HepG2 (cell line): ENCODE results near the gene C2orf49. TPM values are rescaled to one million over a fixed set of nuclear protein-coding genes. Genes with fewer than 3 reads are reported as not detected.

Source experiments
- ATAC-seq: fragments of 200-7000 bp; cut with Tn5 transposase; 3 replicates; pipeline ENCODE4 v1.9.1; 2020; ENCODE audit warnings: mild to moderate bottlenecking, moderate library complexity
- BruUV-seq: library from RNA; stranded (reverse); fragments of 400-500 nt; replicated peaks from 2 replicates; lab custom pipeline; 2021; lab: Mats Ljungman, UMichigan
- CTCF ChIA-PET: fragments of 300-600 bp; formaldehyde crosslinking; extraction: SDS; loops from one replicate; lab custom pipeline; 2021; ENCODE audit warnings: low total read pairs, inconsistent platforms, low intra/inter-chr PET ratio; lab: Yijun Ruan, JAX
- POLR2A ChIA-PET: fragments of 350-600 bp; sonication (Branson Sonifier 250); formaldehyde crosslinking; loops from one replicate; lab custom pipeline; 2020; ENCODE audit warnings: antibody characterized with exemption, inconsistent platforms; lab: Yijun Ruan, JAX
- DNase-seq: peaks from one replicate; pipeline ENCODE4 v3.0.0-alpha.2; 2015; ENCODE audit warnings: low spot score
- FAIRE-seq: peaks from 3 replicates; lab custom pipeline; 2011; peaks lifted over from hg19 to GRCh38; lab: Jason Lieb, UNC
- H2AFZ ChIP-seq: one replicate; pipeline ENCODE4 v1.6.1; 2011; ENCODE audit warnings: low read length, inconsistent platforms
- H3K27ac ChIP-seq: fragments of 300-600 bp; 3 replicates; pipeline ENCODE4 v1.8.0; 2011; ENCODE audit warnings: mixed run types, mild to moderate bottlenecking, mixed read lengths, low read length, inconsistent platforms; ENCODE audit not compliant: insufficient read depth; ENCODE audit errors: extremely low read length
- H3K27me3 ChIP-seq, 2 experiments: fragments of 200-600 bp in 1 of 2; 2 replicates in 1 of 2; 3 replicates in 1 of 2; pipeline versions ENCODE4 v1.6.0 to v1.8.0; 2011; ENCODE audit warnings: low read length in 2 of 2, mild to moderate bottlenecking in 2 of 2, moderate library complexity in 2 of 2, inconsistent platforms in 1 of 2; ENCODE audit not compliant: insufficient read depth in 2 of 2, control insufficient read depth in 1 of 2
- H3K36me3 ChIP-seq, 2 experiments: fragments of 200-600 bp in 1 of 2; replicated peaks in 1 of 2; 2 replicates in 1 of 2; 3 replicates in 1 of 2; pipeline versions ENCODE4 v1.5.1 to v1.8.0; 2011; ENCODE audit warnings: low read length in 2 of 2, inconsistent platforms in 1 of 2; ENCODE audit not compliant: insufficient read depth in 2 of 2, control insufficient read depth in 1 of 2
- H3K4me1 ChIP-seq: 2 replicates; pipeline ENCODE4 v1.5.1; 2012; ENCODE audit warnings: low read length, inconsistent platforms; ENCODE audit not compliant: insufficient read depth
- H3K4me2 ChIP-seq: 2 replicates; pipeline ENCODE4 v1.6.0; 2011; ENCODE audit warnings: low read depth, low read length, inconsistent platforms
- H3K4me3 ChIP-seq, 3 experiments: fragments of 200-600 bp in 1 of 3; sonication (generic), shearing (Covaris generic) in 1 of 3; replicated peaks in 1 of 3; 2 replicates each; pipeline ENCODE4 v1.5.1; 2011 to 2016; ENCODE audit warnings: low read length in 3 of 3, inconsistent platforms in 2 of 3, low read depth in 2 of 3, mild to moderate bottlenecking in 2 of 3, control low read depth in 1 of 3, mixed read lengths in 1 of 3; ENCODE audit not compliant: insufficient read depth in 1 of 3
- H3K79me2 ChIP-seq: one replicate; pipeline ENCODE4 v1.6.1; 2011; ENCODE audit warnings: low read length, inconsistent platforms; ENCODE audit not compliant: insufficient read depth
- H3K9ac ChIP-seq: 2 replicates; pipeline ENCODE4 v1.6.0; 2011; ENCODE audit warnings: mild to moderate bottlenecking, low read depth, low read length, inconsistent platforms; ENCODE audit not compliant: insufficient read depth
- H3K9me3 ChIP-seq: 2 replicates; pipeline ENCODE4 v1.5.1; 2012; ENCODE audit warnings: mild to moderate bottlenecking, low read length
- H4K20me1 ChIP-seq: 2 replicates; pipeline ENCODE4 v1.6.0; 2011; ENCODE audit warnings: inconsistent platforms, mild to moderate bottlenecking, low read length, moderate library complexity; ENCODE audit not compliant: insufficient read depth
- MAFF ChIP-seq: IDR thresholded peaks from 2 replicates; pipeline ENCODE4 v1.6.1; 2011; ENCODE audit warnings: low read depth, low read length, improper control_type of control experiment
- MAFK ChIP-seq, 2 experiments: IDR thresholded peaks in 1 of 2; conservative IDR thresholded peaks in 1 of 2; 2 replicates each; pipeline ENCODE4 v1.6.1; 2011; ENCODE audit warnings: improper control_type of control experiment in 2 of 2, low read length in 2 of 2
- ZNF430 ChIP-seq: sonication (generic); formaldehyde crosslinking; IDR thresholded peaks from 2 replicates; pipeline ENCODE4 v1.9.0; 2021; ENCODE audit warnings: mild to moderate bottlenecking, missing genetic modification reagents
- ZNF644 ChIP-seq: IDR thresholded peaks from 2 replicates; pipeline ENCODE4 v1.6.1; 2016; ENCODE audit warnings: low read depth
- ZNF850 ChIP-seq: sonication (generic); formaldehyde crosslinking; conservative IDR thresholded peaks from 2 replicates; pipeline ENCODE4 v1.9.0; 2021; ENCODE audit warnings: mild to moderate bottlenecking, missing genetic modification reagents
- WGBS: methylation state at CpG from one replicate; pipeline ENCODE4 v1.1.6; 2017; ENCODE audit warnings: low lambda C conversion rate; 5-methylcytosine and 5-hydroxymethylcytosine counted together
- in situ Hi-C: cut with HindIII; loops from 2 replicates; pipeline ENCODE4 v1.10.0; 2017; ENCODE audit warnings: low pct_unique_long_range_greater_than_20kb; ENCODE audit not compliant: extremely low pct_ligation_motif_present
- intact Hi-C: fragments of 100-400 bp; cut with micrococcal nuclease; formaldehyde crosslinking; loops from one replicate; pipeline ENCODE4 v1.10.0; 2022; ENCODE audit not compliant: unreplicated experiment
- polyA plus RNA-seq, 8 experiments: library from polyadenylated mRNA; depleted of rRNA in 3 of 8; stranded (reverse) in 7 of 8; unstranded in 1 of 8; fragments of >200 nt; fragmentation: Illumina TruSeq in 4 of 8; extraction: Trizol in 4 of 8; gene quantifications; 2 replicates each; pipeline versions ENCODE4 v1.2.1 to v1.2.3, GENCODE V29; 2011 to 2016; ENCODE audit warnings: low read depth in 4 of 8, missing spikeins in 1 of 8, mixed read lengths in 1 of 8; ENCODE audit not compliant: insufficient read depth in 1 of 8
- total RNA-seq, 5 experiments: library from RNA; depleted of rRNA; stranded (reverse); fragments of >200 nt; fragmentation: Illumina TruSeq; extraction: Trizol; gene quantifications; 2 replicates each; pipeline ENCODE4 v1.2.3, GENCODE V29; 2016; ENCODE audit warnings: low read depth in 1 of 5
- TF ChIP-seq, protein P1 (sequence below): sonication (generic); formaldehyde crosslinking; IDR thresholded peaks from 2 replicates; pipeline ENCODE4 v1.5.0; 2020; ENCODE audit warnings: missing genetic modification reagents
- TF ChIP-seq, protein P2 (sequence below): sonication (generic); formaldehyde crosslinking; IDR thresholded peaks from 2 replicates; pipeline ENCODE4 v1.5.1; 2020; ENCODE audit warnings: mild to moderate bottlenecking, missing genetic modification reagents, moderate library complexity

Gene C2orf49
- total and polyA plus RNA-seq, 2 of the 13 experiments (the other 11 are each of a cell fraction or from before 2014, with no cell fraction given): 24.7 to 28.8 TPM

DNA sequence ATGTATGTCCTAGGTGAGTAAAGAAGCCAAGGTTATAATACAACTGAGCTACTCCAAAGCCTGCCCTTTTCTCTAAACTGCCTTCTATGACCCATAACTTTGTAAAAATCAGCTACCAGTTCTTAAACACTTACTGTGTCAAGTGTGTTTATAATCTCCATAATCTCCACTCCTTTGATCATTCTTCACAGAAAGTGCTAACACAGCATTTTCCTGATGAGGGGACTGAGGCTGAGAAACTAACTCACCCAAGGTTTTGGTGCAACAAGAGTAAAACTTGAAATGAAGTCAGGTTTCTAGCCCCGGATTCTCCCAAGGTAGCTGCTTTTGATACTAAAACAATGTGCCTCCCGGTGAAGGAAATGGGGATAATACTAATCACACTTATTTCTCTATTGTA is 1.9 kb upstream of the C2orf49 start:
- ChIA-PET POLR2A (no interaction called here), CTCF (no interaction called here)
- Histone ChIP-seq H3K4me3 (no peak overlapping the region), H3K9ac (no peak overlapping the region), H3K27me3 (peaks cover 0 to 7% of the 10 kb centered on the region in 2 experiments; a peak in 2 of 5 replicates), H3K27ac (no peak overlapping the region), H3K36me3 (peaks cover 6% of the 10 kb centered on the region in 2 experiments; a peak in 3 of 5 replicates), H4K20me1 (peaks cover 8% of the 10 kb centered on the region; the same call in 1 of the 2 replicates), H3K4me1 (peaks cover 37% of the 10 kb centered on the region), H3K9me3 (no peaks in the 10 kb centered on the region), H3K79me2 (peaks cover 48% of the 10 kb centered on the region), H2AFZ (no peak overlapping the region), H3K4me2 (no peak overlapping the region)
- intact Hi-C loops: no loop called here
- TF ChIP-seq MAFK (conservative IDR thresholded peaks at IDR 0.05 in 1 of 2, IDR thresholded peaks at IDR 0.05 in 1 of 2; ENCODE audit: low read length in 2 of 2) (peak; percentile 97 to 99), ZNF430 (CRISPR knock-in tag) (no peak), ZNF850 (CRISPR knock-in tag) (no peak), MAFF (peak; percentile 98), ZNF644 (CRISPR knock-in tag) (no peak)
- TF ChIP-seq, protein P1, sequence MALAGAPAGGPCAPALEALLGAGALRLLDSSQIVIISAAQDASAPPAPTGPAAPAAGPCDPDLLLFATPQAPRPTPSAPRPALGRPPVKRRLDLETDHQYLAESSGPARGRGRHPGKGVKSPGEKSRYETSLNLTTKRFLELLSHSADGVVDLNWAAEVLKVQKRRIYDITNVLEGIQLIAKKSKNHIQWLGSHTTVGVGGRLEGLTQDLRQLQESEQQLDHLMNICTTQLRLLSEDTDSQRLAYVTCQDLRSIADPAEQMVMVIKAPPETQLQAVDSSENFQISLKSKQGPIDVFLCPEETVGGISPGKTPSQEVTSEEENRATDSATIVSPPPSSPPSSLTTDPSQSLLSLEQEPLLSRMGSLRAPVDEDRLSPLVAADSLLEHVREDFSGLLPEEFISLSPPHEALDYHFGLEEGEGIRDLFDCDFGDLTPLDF (CRISPR knock-in tag): no peak
- TF ChIP-seq, protein P2, sequence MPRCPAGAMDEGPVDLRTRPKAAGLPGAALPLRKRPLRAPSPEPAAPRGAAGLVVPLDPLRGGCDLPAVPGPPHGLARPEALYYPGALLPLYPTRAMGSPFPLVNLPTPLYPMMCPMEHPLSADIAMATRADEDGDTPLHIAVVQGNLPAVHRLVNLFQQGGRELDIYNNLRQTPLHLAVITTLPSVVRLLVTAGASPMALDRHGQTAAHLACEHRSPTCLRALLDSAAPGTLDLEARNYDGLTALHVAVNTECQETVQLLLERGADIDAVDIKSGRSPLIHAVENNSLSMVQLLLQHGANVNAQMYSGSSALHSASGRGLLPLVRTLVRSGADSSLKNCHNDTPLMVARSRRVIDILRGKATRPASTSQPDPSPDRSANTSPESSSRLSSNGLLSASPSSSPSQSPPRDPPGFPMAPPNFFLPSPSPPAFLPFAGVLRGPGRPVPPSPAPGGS (CRISPR knock-in tag): no peak
- DNase-seq (no peak), FAIRE-seq (no peak), ATAC-seq (no peak)
- whole genome bisulfite sequencing: 92% methylated on average over 2 of the region's 2 CpGs
- in situ Hi-C loops: loop anchor here (25.0 kb wide), 1 partner anchor 852 kb away; the partner anchor contains the start of gene UXS1
- no TSS peak for BruUV-seq
